GM18520 (cell line): ENCODE measurements around the gene KIAA1191.

Experiments
- ATAC-seq: cut with Tn5 transposase; IDR thresholded peaks from one replicate; pipeline ENCODE4 v1.9.1; 2021; ENCODE audit not compliant: unreplicated experiment

Gene KIAA1191

DNA sequence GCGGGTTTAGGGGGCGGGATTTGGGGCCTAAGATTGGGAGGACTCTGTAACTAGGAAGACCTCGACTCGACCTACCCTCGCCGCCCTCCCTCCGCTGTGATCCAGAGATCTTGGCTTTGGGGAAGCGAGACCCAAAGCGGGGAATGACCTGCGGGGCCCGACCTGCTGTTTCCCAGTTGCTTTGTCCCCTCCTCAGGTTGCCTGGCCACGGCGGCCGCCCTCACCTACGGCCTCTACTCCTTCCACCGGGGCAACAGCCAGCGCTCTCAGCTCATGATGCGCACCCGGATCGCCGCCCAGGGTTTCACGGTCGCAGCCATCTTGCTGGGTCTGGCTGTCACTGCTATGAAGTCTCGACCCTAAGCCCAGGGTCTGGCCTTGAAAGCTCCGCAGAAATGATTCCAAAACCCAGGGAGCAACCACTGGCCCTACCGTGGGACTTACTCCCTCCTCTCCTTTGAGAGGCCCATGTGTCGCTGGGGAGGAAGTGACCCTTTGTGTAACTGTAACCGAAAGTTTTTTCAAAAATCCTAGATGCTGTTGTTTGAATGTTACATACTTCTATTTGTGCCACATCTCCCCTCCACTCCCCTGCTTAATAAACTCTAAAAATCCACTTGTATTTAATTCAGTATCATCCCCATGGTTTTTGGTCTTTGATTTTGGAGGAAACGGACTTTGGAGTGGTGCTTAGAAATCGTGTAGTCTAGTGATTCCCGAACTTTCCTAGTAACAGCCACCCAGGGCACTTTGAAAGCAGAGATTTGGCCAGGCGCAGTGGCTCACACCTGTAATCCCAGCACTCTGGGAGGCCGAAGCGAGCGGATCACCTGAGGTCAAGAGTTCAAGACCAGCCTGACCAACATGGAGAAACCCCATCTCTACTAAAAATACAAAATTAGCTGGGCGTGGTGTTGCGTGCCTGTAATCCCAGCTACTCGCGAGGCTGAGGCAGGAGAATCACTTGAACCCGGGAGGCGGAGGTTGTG is 27.9 kb upstream of the KIAA1191 start:
- no peak for ATAC-seq

DNA sequence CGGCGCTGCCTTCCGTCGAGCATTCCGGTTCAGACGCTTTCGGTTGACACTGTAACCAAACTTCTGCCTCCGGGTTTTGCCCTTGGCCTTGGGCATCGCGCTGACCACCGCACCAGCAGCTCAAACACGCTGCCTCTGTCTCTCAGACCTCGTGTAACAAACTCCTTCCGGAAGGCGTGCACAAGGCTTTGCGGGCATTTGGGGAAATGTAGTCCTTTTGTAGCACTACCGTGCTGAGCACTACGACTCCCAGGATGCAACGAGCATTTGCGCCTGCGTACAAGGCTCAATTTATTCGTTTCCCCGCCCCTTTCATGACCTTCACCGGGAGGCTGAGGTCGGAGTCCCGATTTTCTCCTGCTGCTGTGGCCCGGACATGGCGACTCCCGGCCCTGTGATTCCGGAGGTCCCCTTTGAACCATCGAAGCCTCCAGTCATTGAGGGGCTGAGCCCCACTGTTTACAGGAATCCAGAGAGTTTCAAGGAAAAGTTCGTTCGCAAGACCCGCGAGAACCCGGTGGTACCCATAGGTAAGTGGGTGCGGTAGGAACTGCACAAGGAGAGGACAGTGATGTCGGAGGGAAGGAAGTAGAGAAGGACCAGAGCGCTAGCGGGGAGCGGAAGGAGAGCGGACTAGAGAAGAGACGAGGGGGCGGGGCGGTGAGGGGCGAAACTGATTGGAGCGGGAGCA is 27.0 kb upstream of the KIAA1191 start, which contains the start of the genes HIGD2A and NOP16:
Gene HIGD2A (plus strand): TSS at position 308 of the 691 bp plus-strand sequence. CDS start 69 bp downstream, at position 377.
Gene NOP16 (minus strand): TSS at position 155 of the 691 bp plus-strand sequence. CDS start 59 bp downstream, at position 96.
- ATAC-seq, result peak; percentile 87

DNA sequence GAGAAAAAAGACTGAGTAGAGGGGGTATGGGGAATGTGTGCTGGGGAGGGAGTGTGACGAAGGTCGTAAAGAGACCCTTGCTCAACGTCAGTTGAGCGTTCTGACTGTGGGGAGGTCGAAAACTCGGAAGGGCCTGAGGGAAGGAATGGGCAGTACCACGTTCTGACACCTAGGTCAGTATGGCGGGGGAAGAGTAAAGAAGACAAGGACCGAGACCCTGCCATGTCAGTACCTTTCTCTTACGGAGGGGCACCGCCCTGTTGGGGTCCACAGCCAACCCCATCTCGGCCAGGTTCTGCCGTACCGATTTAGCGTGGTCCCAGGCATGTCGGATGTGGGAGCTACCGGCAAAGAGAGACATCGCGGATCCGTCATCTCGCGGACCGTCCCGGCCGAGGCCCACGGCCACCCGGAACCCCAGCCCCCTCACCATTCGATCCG is 26.5 kb upstream of the KIAA1191 start:
- ATAC-seq, result no peak

DNA sequence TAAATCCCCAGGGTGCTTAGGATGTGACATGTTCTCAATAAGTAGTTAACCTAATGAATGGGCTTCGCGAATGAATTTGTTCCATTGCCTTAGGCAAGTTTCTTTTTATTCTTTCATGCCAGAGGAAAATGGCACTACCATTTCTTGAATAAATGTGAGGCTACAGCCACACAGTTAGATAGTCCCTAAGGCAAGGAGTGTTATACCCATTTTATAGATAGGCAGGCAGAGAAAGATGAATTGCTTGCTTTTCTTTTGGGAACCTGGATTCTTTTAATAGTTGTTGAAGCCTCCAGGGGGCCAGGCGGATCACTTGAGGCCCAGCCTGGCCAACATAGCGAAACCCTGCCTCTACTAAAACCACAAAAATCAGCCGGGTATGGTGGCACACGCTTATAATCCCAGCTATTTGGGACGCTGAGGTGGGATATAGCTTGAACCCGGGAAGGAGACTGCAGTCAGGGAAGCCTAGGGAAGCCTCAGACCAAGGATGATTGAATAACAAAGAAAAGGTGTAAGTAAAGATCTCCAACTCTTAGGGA is 25.9 kb upstream of the KIAA1191 start:
- ATAC-seq, result no peak

GRCh38 chr5:176386491-176386890 is 24.9 kb upstream of the KIAA1191 start:
- no peak for ATAC-seq

DNA sequence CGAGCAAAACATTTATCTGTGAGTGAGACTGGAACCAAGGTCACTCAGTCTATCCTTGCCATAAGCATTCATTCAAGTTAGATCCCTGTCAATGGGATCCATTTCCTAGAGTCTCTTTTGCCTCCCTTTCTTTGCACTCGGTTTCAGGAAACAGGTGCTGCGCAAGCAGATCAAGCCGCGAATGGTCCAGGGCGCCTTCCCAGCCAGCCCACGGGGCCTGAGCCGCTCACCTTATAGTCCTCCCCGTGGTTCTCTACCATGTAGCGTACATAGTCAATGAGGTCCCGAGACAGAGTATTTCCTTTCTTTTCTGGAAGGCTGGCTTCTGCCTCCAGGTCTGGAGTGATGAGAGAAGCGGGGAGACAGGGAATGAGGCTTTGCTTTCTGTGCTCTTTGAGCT is 23.4 kb upstream of the KIAA1191 start:
- no peak for ATAC-seq

- no peak for ATAC-seq
Measured at GRCh38 chr5:176384366-176384930, 22.9 kb upstream of the KIAA1191 start.

- no peak for ATAC-seq
Measured at GRCh38 chr5:176383961-176384360, 22.4 kb upstream of the KIAA1191 start.

DNA sequence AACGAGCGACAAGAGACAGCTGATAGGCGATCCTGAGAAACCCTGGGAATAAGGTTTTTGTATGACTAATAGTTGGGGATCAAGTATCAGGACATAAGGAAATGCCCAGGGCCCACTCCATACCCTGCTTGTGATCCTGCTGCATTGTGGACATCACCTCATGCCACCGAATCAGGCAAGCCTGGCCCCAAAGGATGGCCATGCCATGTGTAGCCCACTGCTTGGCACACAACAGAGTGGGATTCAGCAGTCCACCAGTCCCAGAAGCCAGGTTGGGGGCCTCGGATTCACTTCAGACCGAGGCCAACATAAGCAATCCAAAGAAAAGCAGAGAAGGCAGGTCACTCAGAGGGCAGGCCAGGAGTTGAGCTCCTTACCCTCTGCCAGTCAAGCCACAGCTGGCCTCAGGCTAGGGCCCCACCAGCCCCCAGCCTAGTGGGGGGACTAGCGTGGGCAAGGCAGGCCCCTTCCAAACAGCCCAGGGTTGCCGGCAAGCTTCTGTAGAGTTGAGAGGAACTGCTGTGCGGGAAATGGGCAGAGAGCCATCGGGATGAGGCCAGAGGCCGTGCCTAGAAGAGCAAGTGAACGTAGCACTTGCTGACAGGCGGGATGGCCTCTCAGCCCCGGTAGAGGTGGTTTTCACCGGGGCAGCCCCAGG is 21.8 kb upstream of the KIAA1191 start:
- ATAC-seq, result no peak

- no peak for ATAC-seq
Measured at GRCh38 chr5:176382721-176383120, 21.2 kb upstream of the KIAA1191 start.

- no peak for ATAC-seq
Measured at GRCh38 chr5:176381979-176382378, 20.4 kb upstream of the KIAA1191 start.

GRCh38 chr5:176381423-176381822 is 19.9 kb upstream of the KIAA1191 start:
- no peak for ATAC-seq

DNA sequence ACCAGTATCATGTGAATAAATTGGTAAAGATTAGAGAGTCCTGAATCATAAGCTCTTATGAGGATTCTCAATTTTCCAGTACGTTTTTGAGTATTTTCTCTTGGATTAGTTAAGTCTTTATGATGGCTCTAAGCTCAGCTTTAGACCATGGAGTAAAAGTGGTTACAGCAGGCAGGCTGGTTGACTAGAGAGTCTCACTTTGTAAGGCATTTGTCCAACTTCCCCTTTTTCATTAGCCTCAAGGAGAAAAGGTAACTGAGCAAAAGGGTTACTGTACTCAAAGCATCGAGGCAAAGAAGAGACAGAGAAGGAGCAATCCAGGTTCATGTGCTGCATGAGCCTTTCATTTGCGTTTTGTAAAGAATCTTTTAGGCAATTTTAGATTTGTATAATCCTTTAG is 18.3 kb upstream of the KIAA1191 start:
- ATAC-seq, result no peak

- no peak for ATAC-seq
Measured at GRCh38 chr5:176373100-176373818, 11.7 kb upstream of the KIAA1191 start.

DNA sequence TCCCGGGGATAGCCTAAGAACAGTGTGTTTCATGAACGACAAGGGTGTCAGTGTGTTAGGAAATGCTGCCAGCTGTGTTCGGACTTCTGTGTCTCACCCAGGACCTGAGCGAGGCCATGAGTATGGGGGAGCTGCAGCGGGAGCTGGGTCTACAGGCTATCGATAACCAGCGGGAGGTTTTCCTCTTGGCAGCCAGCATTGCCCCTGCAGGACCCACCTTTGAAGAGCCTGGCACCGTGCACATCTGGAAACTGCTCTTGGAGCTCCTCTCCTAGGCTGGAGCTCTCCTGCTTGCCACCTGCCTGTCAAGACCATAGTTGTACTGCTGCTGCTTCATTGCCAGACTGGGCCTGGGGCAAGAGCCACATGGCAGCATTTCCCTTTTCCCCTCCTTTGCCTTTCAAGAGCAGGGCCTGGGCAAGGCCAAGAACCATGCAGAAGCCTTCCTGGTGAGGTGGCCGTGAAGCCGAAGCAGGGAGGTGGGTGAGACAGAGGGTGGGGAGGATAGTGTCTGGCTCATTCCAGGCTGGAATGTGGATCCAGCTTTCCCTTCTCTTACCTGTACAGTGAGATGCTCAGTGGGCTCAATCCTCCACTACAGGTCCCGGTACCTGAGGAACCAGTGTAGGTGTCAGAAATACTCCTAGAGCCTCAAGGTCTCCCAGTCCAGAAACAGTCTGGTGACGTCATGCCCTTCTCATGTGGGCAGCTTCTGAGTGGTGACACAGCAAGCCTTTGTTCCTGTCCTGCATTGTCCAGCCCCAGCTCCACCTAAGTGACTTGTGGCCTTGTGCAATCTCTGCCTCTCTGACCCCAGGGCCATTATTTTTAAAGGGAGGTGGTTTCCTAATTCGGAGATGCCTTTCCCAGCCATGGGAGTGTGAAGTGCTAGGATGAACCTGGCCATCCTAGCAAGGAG is 10.3 kb upstream of the KIAA1191 start:
- no peak for ATAC-seq

DNA sequence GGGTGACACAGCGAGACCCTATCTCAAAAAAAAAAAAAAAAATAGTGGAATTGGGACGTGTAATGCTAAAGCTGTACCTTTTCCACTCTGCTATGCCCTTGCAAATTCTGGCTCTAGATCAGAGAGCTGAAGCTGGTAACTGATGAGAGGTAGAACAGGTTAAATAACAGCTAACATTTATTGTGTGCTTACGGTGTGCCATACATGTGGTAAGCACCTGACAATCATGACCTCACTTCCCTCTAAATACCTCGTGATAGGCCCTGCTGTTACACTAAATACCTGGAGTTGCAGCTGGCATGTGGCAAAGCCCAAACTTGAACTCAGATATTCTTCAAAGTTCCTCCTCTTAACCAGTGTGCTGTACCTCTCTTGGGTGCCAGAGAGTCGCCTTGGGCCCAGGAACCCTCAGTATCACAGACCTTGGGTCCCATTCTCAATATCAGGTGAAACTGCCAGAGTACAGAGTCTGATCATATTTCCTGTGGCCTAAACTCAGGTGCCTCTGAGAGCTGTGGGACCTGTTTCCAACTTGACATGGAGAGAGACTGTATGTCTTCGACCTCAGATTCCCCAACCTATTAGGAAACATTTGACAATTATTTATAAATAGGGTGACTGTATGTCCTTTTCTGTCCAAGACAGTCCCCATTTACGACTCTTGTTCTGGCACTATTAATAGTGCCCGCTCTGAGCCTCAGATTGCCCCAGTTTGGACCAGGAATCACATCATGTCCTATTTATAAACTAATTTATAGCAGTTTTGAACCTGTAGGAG is 8.6 kb upstream of the KIAA1191 start:
- ATAC-seq, result no peak

- no peak for ATAC-seq
Measured at GRCh38 chr5:176368726-176369125, 7.2 kb upstream of the KIAA1191 start.

GRCh38 chr5:176366232-176366894 is 4.8 kb upstream of the KIAA1191 start:
- ATAC-seq, result no peak
